Gastroesophageal sphincter (tissue), 4 donors: ENCODE data around the gene GCN1. TPM values are rescaled to one million over a fixed set of nuclear protein-coding genes. Genes with fewer than 3 reads are reported as not detected.
A peak's percentile ranks its signal among the peaks of the same experiment; 100 is the strongest.

ENCODE experiments used
- ATAC-seq: fragments of 150-250 bp; one replicate; pipeline ENCODE4 v1.9.1; 2016; ENCODE audit warnings: mild to moderate bottlenecking, moderate library complexity
- H3K27ac ChIP-seq, 4 donors: fragments of 200-600 bp; sonication (generic) in 3 of 4; 1 replicate in 3 of 4; 2 replicates in 1 of 4; pipeline ENCODE4 v1.5.1; 2016 to 2019
- H3K27me3 ChIP-seq: fragments of 200-600 bp; sonication (generic); one replicate; pipeline ENCODE4 v1.5.1; 2019
- H3K36me3 ChIP-seq, 2 donors: fragments of 200-600 bp; sonication (generic); one replicate each; pipeline ENCODE4 v1.5.1; 2019; ENCODE audit warnings: control low read depth in 1 of 2
- H3K4me1 ChIP-seq, 3 donors: fragments of 200-600 bp; sonication (generic); 1 replicate in 2 of 3; 2 replicates in 1 of 3; pipeline ENCODE4 v1.5.1; 2016 to 2019; ENCODE audit warnings: control low read depth in 2 of 3
- H3K4me3 ChIP-seq, 2 donors: fragments of 200-600 bp; sonication (generic); one replicate each; pipeline ENCODE4 v1.5.1; 2019; ENCODE audit warnings: mild to moderate bottlenecking in 1 of 2, moderate library complexity in 1 of 2
- H3K9me3 ChIP-seq, 3 donors: fragments of 200-600 bp; sonication (generic); one replicate each; pipeline ENCODE4 v1.5.1; 2017 to 2019; ENCODE audit warnings: control low read depth in 2 of 3
- CTCF ChIP-seq, 4 experiments: fragments of 200-600 bp in 2 of 4; fragments of 450-650 bp in 2 of 4; sonication (generic) in 1 of 4; IDR thresholded peaks; one replicate each; pipeline ENCODE4 v1.5.1; 2017 to 2019; ENCODE audit warnings: antibody characterized with exemption in 4 of 4, mild to moderate bottlenecking in 2 of 4, moderate library complexity in 2 of 4
- EP300 ChIP-seq: sonication (generic); formaldehyde crosslinking; IDR thresholded peaks from one replicate; pipeline ENCODE4 v1.6.1; 2017; ENCODE audit warnings: antibody characterized with exemption, mild to moderate bottlenecking
- POLR2A ChIP-seq, 2 donors: fragments of 450-650 bp; IDR thresholded peaks; one replicate each; pipeline ENCODE4 v1.6.1; 2017; ENCODE audit warnings: antibody characterized with exemption in 2 of 2, mild to moderate bottlenecking in 2 of 2, moderate library complexity in 1 of 2
- POLR2AphosphoS5 ChIP-seq: sonication (generic); formaldehyde crosslinking; IDR thresholded peaks from one replicate; pipeline ENCODE4 v1.6.1; 2017; ENCODE audit warnings: antibody characterized with exemption
- WGBS, 2 donors: methylation state at CpG; one replicate each; pipeline ENCODE4 v1.1.5; 2018; ENCODE audit warnings: low coverage in 1 of 2; 5-methylcytosine and 5-hydroxymethylcytosine counted together
- total RNA-seq, 4 donors: library from RNA; depleted of rRNA; stranded (reverse); fragments of >200 nt; gene quantifications; one replicate each; pipeline ENCODE4 v1.1.0, GENCODE V29; 2016

Gene GCN1
- total RNA-seq, 4 donors from 2014 or later, result 39.3 to 82.2 (median 56.0) TPM

GRCh38 chr12:120091371-120092090, 103.0 kb downstream of the GCN1 start:
- 46 to 87% methylated on average over 6 to 7 of the region's 12 CpGs for WGBS, 2 donors
- peaks cover 0 to 33% (median 5%) of the 10 kb centered on the region in 3 donors for H3K4me1 ChIP-seq
- H3K4me3 ChIP-seq, result no peak overlapping the region
- H3K27me3 ChIP-seq, result no peaks in the 10 kb centered on the region
- peaks cover 0 to 46% of the 10 kb centered on the region in 2 donors for H3K36me3 ChIP-seq
- no peaks in the 10 kb centered on the region for H3K9me3 ChIP-seq
- ATAC-seq, result no peak
- no peak overlapping the region for H3K27ac ChIP-seq
- TF ChIP-seq CTCF (IDR thresholded peaks at IDR 0.05) (no peak), POLR2AphosphoS5 (peak; percentile 42)

DNA sequence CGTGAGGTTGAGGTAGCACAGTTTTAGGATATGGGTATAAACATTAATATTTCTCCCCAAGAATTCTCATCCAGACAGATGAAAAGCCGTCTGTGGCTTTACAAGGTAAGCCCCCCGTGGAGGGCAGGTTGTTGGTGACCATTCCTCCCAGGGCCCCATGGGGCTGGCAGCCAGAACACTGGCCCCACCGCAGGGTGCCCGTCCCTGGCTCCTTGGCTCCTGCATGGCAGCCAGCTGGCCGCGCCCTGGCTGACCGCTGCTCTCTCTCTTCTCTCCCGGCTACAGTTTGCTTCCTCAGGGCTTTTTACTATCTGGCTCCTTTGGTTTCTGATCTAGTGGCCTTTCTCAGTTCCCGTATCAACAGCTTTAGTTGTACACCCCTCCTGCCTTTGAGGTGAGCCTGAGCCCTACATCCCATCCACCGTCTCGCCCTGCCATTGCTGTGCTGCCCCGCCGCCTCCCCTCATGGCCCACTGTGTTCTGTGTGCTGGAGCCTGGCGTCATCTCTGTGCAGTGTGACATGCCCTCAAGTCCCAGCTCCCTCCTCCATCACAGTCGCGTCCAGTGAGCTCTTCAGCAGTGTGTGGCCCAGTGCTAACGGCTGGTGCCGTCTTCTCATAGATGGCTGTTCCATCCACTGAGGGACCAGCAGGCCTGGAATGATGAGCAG, 103.8 kb downstream of the GCN1 start:
- Histone ChIP-seq H3K4me3 (no peak overlapping the region), H3K36me3 (peaks cover 0 to 39% of the 10 kb centered on the region in 2 donors), H3K4me1 (peaks cover 0 to 40% (median 9%) of the 10 kb centered on the region in 3 donors), H3K27ac (no peak overlapping the region), H3K27me3 (no peaks in the 10 kb centered on the region), H3K9me3 (no peaks in the 10 kb centered on the region)
- TF ChIP-seq EP300 (no peak), POLR2A (IDR thresholded peaks at IDR 0.05) (no peak), POLR2AphosphoS5 (no peak), CTCF (IDR thresholded peaks at IDR 0.05) (no peak)
- 78 to 82% methylated on average over 10 to 15 of the region's 19 CpGs for WGBS, 2 donors
- ATAC-seq, result no peak

- TF ChIP-seq POLR2A (IDR thresholded peaks at IDR 0.05) (no peak), CTCF (IDR thresholded peaks at IDR 0.05) (no peak), EP300 (no peak), POLR2AphosphoS5 (no peak)
- no CpG with 5 or more reads among the region's 3 CpGs for WGBS, 2 donors
Observed at GRCh38 chr12:120090206-120090605, 104.3 kb downstream of the GCN1 start.

DNA sequence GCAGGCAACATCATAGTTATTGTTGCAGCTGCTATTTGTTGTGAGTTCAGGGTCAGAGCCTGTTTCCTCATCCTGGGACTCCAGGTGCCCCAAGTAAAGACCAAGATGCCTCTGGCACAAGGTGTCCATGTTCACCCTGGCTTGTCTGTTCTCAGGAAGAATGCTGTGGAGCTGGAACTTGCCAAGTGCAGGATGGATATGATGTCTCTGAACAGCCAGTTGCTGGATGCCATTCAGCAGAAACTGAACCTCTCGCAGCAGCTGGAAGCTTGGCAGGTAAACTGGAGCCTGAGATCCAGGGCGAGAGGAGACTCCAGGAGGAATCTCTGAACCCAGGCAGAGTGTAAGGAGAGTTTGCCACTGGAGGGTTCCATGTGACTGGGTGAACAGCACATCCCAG, 104.7 kb downstream of the GCN1 start:
- no peak for ATAC-seq
- no peak for TF ChIP-seq CTCF (IDR thresholded peaks at IDR 0.05)
- TF ChIP-seq EP300, result no peak
- no CpG with 5 or more reads among the region's 2 CpGs for WGBS, 2 donors

More at GRCh38 chr12:120090206-120090605, 104.3 kb downstream of the GCN1 start:
- Histone ChIP-seq H3K4me3 (no peak overlapping the region), H3K36me3 (peaks cover 0 to 33% of the 10 kb centered on the region in 2 donors), H3K4me1 (peaks cover 0 to 37% (median 9%) of the 10 kb centered on the region in 3 donors), H3K9me3 (no peaks in the 10 kb centered on the region), H3K27me3 (no peaks in the 10 kb centered on the region), H3K27ac (no peak overlapping the region)
- no peak for ATAC-seq

GRCh38 chr12:120089105-120089504, 105.4 kb downstream of the GCN1 start:
- peaks cover 0 to 29% (median 9%) of the 10 kb centered on the region in 3 donors for H3K4me1 ChIP-seq
- H3K4me3 ChIP-seq, result no peak overlapping the region
- peaks cover 0 to 22% of the 10 kb centered on the region in 2 donors for H3K36me3 ChIP-seq
- no peak for ATAC-seq
- H3K9me3 ChIP-seq, result no peaks in the 10 kb centered on the region
- 14 to 20% methylated on average over 1 to 6 of the region's 8 CpGs for WGBS, 2 donors
- no peak overlapping the region for H3K27ac ChIP-seq
- no peaks in the 10 kb centered on the region for H3K27me3 ChIP-seq
- TF ChIP-seq CTCF (IDR thresholded peaks at IDR 0.05), result no peak
- TF ChIP-seq POLR2A (IDR thresholded peaks at IDR 0.05), result no peak
- TF ChIP-seq EP300, result no peak
- no peak for TF ChIP-seq POLR2AphosphoS5

More for the DNA sequence above, 104.7 kb downstream of the GCN1 start:
- Histone ChIP-seq H3K27me3 (no peaks in the 10 kb centered on the region), H3K4me3 (no peak overlapping the region), H3K4me1 (peaks cover 0 to 33% (median 9%) of the 10 kb centered on the region in 3 donors), H3K27ac (no peak overlapping the region), H3K36me3 (peaks cover 0 to 29% of the 10 kb centered on the region in 2 donors), H3K9me3 (no peaks in the 10 kb centered on the region)
